IMR-90 (cell line): ENCODE measurements around the gene PRR23E.

Experiments
- BHLHE40 ChIP-seq: fragments of 150-350 bp; IDR thresholded peaks from 2 replicates; pipeline ENCODE4 v1.6.1; 2016; ENCODE audit warnings: mild to moderate bottlenecking, low read depth, low read length
- CEBPB ChIP-seq: IDR thresholded peaks from 2 replicates; pipeline ENCODE4 v1.6.1; 2012; ENCODE audit warnings: low read depth, low read length, improper control_type of control experiment
- CTCF ChIP-seq: conservative IDR thresholded peaks from 2 replicates; pipeline ENCODE4 v1.5.1; 2012; ENCODE audit warnings: mild to moderate bottlenecking, low read depth, low read length, improper control_type of control experiment
- ELK1 ChIP-seq: fragments of 150-350 bp; IDR thresholded peaks from 2 replicates; pipeline ENCODE4 v1.6.1; 2016; ENCODE audit warnings: low read depth, mild to moderate bottlenecking, low read length, moderate library complexity, borderline replicate concordance
- FOS ChIP-seq: fragments of 150-350 bp; IDR thresholded peaks from 2 replicates; pipeline ENCODE4 v1.6.1; 2016; ENCODE audit warnings: low read depth, low read length
- MAFK ChIP-seq: IDR thresholded peaks from 2 replicates; pipeline ENCODE4 v1.6.1; 2012; ENCODE audit warnings: low read depth, low read length, improper control_type of control experiment
- MAZ ChIP-seq: IDR thresholded peaks from 2 replicates; pipeline ENCODE4 v1.6.1; 2012; ENCODE audit warnings: low read depth, mild to moderate bottlenecking, low read length, improper control_type of control experiment, moderate library complexity, borderline replicate concordance
- MXI1 ChIP-seq: IDR thresholded peaks from 2 replicates; pipeline ENCODE4 v1.6.1; 2012; ENCODE audit warnings: low read depth, mild to moderate bottlenecking, low read length, moderate library complexity, borderline replicate concordance
- POLR2A ChIP-seq: IDR thresholded peaks from 2 replicates; pipeline ENCODE4 v1.6.1; 2012; ENCODE audit warnings: mild to moderate bottlenecking, low read depth, low read length
- RAD21 ChIP-seq: IDR thresholded peaks from 2 replicates; pipeline ENCODE4 v1.6.1; 2012; ENCODE audit warnings: low read length, improper control_type of control experiment
- RCOR1 ChIP-seq: IDR thresholded peaks from 2 replicates; pipeline ENCODE4 v1.6.1; 2012; ENCODE audit warnings: mild to moderate bottlenecking, low read length, improper control_type of control experiment; ENCODE audit not compliant: insufficient replicate concordance
- RFX5 ChIP-seq: IDR thresholded peaks from 2 replicates; pipeline ENCODE4 v1.8.0; 2012; ENCODE audit warnings: low read depth, mild to moderate bottlenecking, low read length, moderate library complexity
- SMC3 ChIP-seq: fragments of 150-350 bp; IDR thresholded peaks from 2 replicates; pipeline ENCODE4 v1.6.1; 2016; ENCODE audit warnings: low read depth, mild to moderate bottlenecking, antibody characterized with exemption, low read length, moderate library complexity
- USF2 ChIP-seq: fragments of 150-350 bp; IDR thresholded peaks from 2 replicates; pipeline ENCODE4 v1.6.1; 2017; ENCODE audit warnings: mild to moderate bottlenecking, antibody characterized with exemption, low read length, low read depth

GRCh38 chr3:127226457-127226856 is 33.5 kb downstream of the PRR23E start:
- TF ChIP-seq CTCF (no peak), RCOR1 (no peak), RFX5 (no peak), CEBPB (no peak), SMC3 (no peak), MAZ (no peak), POLR2A (no peak), ELK1 (no peak), USF2 (no peak), MAFK (no peak), RAD21 (no peak), MXI1 (no peak), BHLHE40 (no peak), FOS (no peak)
